ENCODE measurements around the gene OR10A7.

The OR10A7 gene

GRCh38 chr12:55172686-55173085 lies 48.1 kb upstream of the OR10A7 start:
- ATAC-seq = no peak
- no peak for TF ChIP-seq ZFP3 (CRISPR knock-in tag; IDR thresholded peaks at IDR 0.05)
- no peak for TF ChIP-seq CREB5 (CRISPR knock-in tag; IDR thresholded peaks at IDR 0.05; ENCODE audit: low read depth)
- no peak for TF ChIP-seq RARB (CRISPR knock-in tag; IDR thresholded peaks at IDR 0.05)
- TF ChIP-seq ARNTL (CRISPR knock-in tag; IDR thresholded peaks at IDR 0.05; ENCODE audit: borderline replicate concordance, low read depth) = no peak
- no peak for TF ChIP-seq ZFP30 (CRISPR knock-in tag; IDR thresholded peaks at IDR 0.05)
- no peak for TF ChIP-seq OSR1 (CRISPR knock-in tag; IDR thresholded peaks at IDR 0.05)
- no peak for TF ChIP-seq PATZ1 (CRISPR knock-in tag; IDR thresholded peaks at IDR 0.05; ENCODE audit: borderline replicate concordance)
- no peak for TF ChIP-seq ZC3H10 (CRISPR knock-in tag; IDR thresholded peaks at IDR 0.05)
- TF ChIP-seq GLIS3 (CRISPR knock-in tag; IDR thresholded peaks at IDR 0.05) = no peak

GRCh38 chr12:55173456-55173855 lies 47.4 kb upstream of the OR10A7 start:
- no peak for ATAC-seq
- TF ChIP-seq CSDC2 (CRISPR knock-in tag; IDR thresholded peaks at IDR 0.05) (no peak), ZNF565 (CRISPR knock-in tag; conservative IDR thresholded peaks at IDR 0.05; ENCODE audit: low read depth) (no peak), OSR1 (CRISPR knock-in tag; IDR thresholded peaks at IDR 0.05) (no peak), PATZ1 (CRISPR knock-in tag; IDR thresholded peaks at IDR 0.05; ENCODE audit: borderline replicate concordance) (no peak), ZNF70 (CRISPR knock-in tag; IDR thresholded peaks at IDR 0.05) (no peak)

GRCh38 chr12:55188573-55188972 lies 32.3 kb upstream of the OR10A7 start:
- no peak for ATAC-seq
- TF ChIP-seq TSHZ2 (CRISPR knock-in tag; IDR thresholded peaks at IDR 0.05) (no peak), ZFP30 (CRISPR knock-in tag; IDR thresholded peaks at IDR 0.05) (no peak), POU6F1 (CRISPR knock-in tag; IDR thresholded peaks at IDR 0.05; ENCODE audit: borderline replicate concordance, low read depth) (no peak), CSRNP3 (CRISPR knock-in tag; IDR thresholded peaks at IDR 0.05) (no peak), ZNF565 (CRISPR knock-in tag; conservative IDR thresholded peaks at IDR 0.05; ENCODE audit: low read depth) (no peak), CREB5 (CRISPR knock-in tag; IDR thresholded peaks at IDR 0.05; ENCODE audit: low read depth) (no peak), TCF4 (CRISPR knock-in tag; IDR thresholded peaks at IDR 0.05; ENCODE audit: borderline replicate concordance) (no peak), PPARA (CRISPR knock-in tag; IDR thresholded peaks at IDR 0.05; ENCODE audit: borderline replicate concordance) (no peak), ISL1 (CRISPR knock-in tag; IDR thresholded peaks at IDR 0.05) (no peak), ZC3H10 (CRISPR knock-in tag; IDR thresholded peaks at IDR 0.05) (no peak), OSR1 (CRISPR knock-in tag; IDR thresholded peaks at IDR 0.05) (no peak), GLIS3 (CRISPR knock-in tag; IDR thresholded peaks at IDR 0.05) (no peak), CSDC2 (CRISPR knock-in tag; IDR thresholded peaks at IDR 0.05) (no peak), SNAI2 (CRISPR knock-in tag; IDR thresholded peaks at IDR 0.05) (no peak), ZNF8 (CRISPR knock-in tag; IDR thresholded peaks at IDR 0.05) (no peak), ZFP3 (CRISPR knock-in tag; IDR thresholded peaks at IDR 0.05) (no peak)
